Effector memory CD4-positive, alpha-beta T cell (primary cell): ENCODE measurements around the gene RTP1.
"Not testable (repeated sequence)": the region's sequence is repeated elsewhere in the genome, so short reads cannot be mapped to it uniquely, and the experiment has no call there.

Experiments used
- DNase-seq, 3 donors: peaks; one replicate each; pipeline ENCODE4 v3.0.0-alpha.2; 2020
- H3K27ac ChIP-seq: 2 replicates; pipeline ENCODE4 v1.7.0; 2013; ENCODE audit warnings: mild to moderate bottlenecking, low read length, moderate library complexity; ENCODE audit not compliant: insufficient read depth, poor library complexity, severe bottlenecking
- H3K27me3 ChIP-seq: replicated peaks from 2 replicates; pipeline ENCODE4 v1.7.0; 2013; ENCODE audit warnings: mild to moderate bottlenecking, low read length; ENCODE audit not compliant: insufficient read depth, control insufficient read depth, poor library complexity, severe bottlenecking
- H3K36me3 ChIP-seq: 2 replicates; pipeline ENCODE4 v1.7.0; 2013; ENCODE audit warnings: mild to moderate bottlenecking, low read length, moderate library complexity; ENCODE audit not compliant: control insufficient read depth, insufficient read depth
- H3K4me1 ChIP-seq: 2 replicates; pipeline ENCODE4 v1.7.0; 2013; ENCODE audit warnings: low read length, mild to moderate bottlenecking; ENCODE audit not compliant: control insufficient read depth, insufficient read depth, poor library complexity, severe bottlenecking
- H3K4me3 ChIP-seq: 2 replicates; pipeline ENCODE4 v1.7.0; 2013; ENCODE audit warnings: low read length, low read depth, mild to moderate bottlenecking; ENCODE audit not compliant: insufficient read depth, poor library complexity, severe bottlenecking
- H3K9me3 ChIP-seq: 2 replicates; pipeline ENCODE4 v1.7.0; 2013; ENCODE audit warnings: mild to moderate bottlenecking, low read length, moderate library complexity; ENCODE audit not compliant: control insufficient read depth
- total RNA-seq, 3 donors: gene quantifications; one replicate each; lab custom pipeline; 2026; lab: John Stamatoyannopoulos, UW

The RTP1 gene, protein sequence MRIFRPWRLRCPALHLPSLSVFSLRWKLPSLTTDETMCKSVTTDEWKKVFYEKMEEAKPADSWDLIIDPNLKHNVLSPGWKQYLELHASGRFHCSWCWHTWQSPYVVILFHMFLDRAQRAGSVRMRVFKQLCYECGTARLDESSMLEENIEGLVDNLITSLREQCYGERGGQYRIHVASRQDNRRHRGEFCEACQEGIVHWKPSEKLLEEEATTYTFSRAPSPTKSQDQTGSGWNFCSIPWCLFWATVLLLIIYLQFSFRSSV
- total RNA-seq, result 0 reads per million in 3 donors

DNA sequence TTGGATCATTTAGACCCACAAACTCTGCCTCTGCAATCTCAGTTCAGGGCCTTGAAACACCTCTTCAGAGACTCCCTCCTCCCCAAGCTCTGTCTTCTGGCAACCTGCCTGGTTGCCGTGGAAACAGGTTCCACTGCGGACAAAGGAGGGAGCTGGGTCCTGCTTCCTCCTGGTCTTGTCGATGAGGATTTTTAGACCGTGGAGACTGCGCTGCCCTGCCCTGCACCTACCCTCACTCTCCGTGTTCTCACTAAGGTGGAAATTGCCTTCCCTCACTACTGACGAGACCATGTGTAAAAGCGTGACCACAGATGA lies at the start of gene RTP1:
Gene RTP1 (plus strand): TSS at position 152 of the 315 bp plus-strand sequence. CDS start 30 bp downstream, at position 182.
- Histone ChIP-seq H3K9me3 (no peaks in the 10 kb centered on the region), H3K27ac (no peak within 1 kb of the TSS), H3K4me1 (no peaks in the 10 kb centered on the region), H3K4me3 (no peak within 1 kb of the TSS), H3K36me3 (no peaks in the 10 kb centered on the region), H3K27me3 (no peaks in the 10 kb centered on the region)
- DNase-seq, result no peak

DNA sequence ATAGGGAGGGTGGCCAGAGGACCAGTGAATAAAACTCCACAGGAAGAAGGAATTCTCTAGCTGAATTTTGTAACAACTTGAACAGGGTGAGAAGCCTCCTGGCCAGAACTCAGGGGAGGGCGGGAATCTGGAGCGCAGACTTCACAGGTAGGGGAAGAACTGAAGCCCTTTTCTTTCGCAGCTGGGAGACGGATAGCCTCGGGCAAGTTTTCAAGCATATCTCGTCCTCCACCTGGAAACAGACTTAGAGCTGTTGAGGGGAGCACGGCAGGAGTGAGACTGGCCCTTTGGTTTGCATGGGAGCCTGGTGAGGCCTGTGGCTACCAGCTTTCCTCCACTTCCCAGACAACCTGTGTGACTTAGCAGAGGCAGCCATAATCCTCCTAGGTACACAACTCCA lies 47.1 kb upstream of the RTP1 start:
- no peak for DNase-seq
- H3K4me3 ChIP-seq, result no peak overlapping the region
- H3K36me3 ChIP-seq, result no peaks in the 10 kb centered on the region
- no peaks in the 10 kb centered on the region for H3K9me3 ChIP-seq
- H3K4me1 ChIP-seq, result no peaks in the 10 kb centered on the region
- H3K27ac ChIP-seq, result no peak overlapping the region
- no peaks in the 10 kb centered on the region for H3K27me3 ChIP-seq

DNA sequence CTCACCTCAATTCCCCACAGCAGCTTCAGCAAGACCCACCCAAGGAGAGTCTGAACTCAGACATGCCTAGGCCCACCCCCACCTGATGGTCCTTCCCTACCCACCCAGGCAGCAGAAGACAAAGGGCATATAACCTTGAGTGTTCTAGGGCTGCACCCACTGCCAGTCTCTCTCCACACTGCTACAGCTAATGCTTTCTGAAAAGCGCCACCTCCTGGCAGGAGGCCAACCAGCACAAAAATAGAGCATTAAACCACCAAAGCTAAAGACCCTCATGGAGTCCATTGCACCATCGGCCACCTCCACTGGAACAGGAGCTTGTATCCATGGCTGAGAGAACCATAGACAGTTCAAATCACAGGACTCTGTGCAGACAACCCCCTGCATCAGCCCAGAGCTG lies 46.7 kb upstream of the RTP1 start:
- DNase-seq, result peak; percentile 27 to 55 (median 46)
- Histone ChIP-seq H3K4me3 (no peak overlapping the region), H3K4me1 (no peaks in the 10 kb centered on the region)

DNA sequence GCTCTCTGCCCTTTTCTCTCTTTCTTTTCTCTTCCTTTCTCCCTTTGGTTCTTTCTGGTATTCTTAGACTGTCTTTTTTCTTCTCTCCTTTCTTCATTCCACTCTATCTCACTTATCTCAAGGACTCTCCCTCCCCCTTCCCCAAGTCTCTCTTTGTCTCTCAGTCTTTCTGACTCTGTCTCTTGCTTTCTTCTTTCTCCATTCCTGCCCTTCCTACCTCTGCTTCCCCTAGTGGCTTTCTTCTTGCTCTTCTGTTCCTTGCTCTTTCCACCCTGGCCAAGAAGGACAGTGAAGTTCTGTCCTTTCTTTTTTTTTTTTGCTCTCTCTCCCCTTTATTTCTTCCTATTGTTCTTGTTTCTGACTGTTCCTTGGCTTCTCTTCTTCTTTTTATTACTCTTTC lies 35.7 kb upstream of the RTP1 start:
- Histone ChIP-seq H3K9me3 (no peaks in the 10 kb centered on the region), H3K4me1 (no peaks in the 10 kb centered on the region), H3K27ac (no peak overlapping the region), H3K4me3 (no peak overlapping the region), H3K36me3 (no peaks in the 10 kb centered on the region), H3K27me3 (no peaks in the 10 kb centered on the region)
- no peak for DNase-seq

More for the DNA sequence above, 46.7 kb upstream of the RTP1 start:
- Histone ChIP-seq H3K27ac (no peak overlapping the region), H3K9me3 (no peaks in the 10 kb centered on the region), H3K36me3 (no peaks in the 10 kb centered on the region), H3K27me3 (no peaks in the 10 kb centered on the region)

DNA sequence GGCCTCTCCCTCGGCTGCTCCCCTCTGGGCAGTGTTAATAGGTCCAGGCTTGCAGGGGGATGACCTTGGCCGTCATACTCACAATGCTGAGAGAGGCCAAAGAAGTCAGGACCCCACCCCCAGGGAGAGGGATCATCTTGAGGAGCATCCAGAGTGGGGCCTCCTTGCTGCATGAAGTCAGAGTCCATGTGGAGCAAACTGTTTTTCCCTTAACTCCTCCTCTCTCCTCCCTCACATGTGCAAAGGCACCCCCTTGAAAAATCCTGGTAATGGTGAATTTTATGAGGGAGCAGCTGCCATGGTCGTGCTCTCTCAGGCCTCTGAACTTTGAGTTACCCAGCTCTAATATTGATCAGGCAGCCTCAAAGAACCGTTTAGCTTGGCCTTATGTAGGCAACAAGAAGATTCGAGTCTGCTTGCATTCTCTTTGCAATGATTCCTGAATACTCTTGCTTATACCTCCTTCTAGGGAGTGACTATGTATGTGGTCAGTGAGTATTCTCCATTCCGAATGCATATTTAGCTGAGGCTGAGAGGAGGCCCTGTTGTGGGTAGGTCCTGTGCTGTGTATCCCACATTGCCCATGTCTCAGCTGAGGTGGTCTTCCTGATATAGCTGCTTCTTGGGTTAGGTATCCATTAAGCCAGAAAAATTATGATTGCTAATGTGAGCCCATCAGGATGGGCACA lies 34.9 kb upstream of the RTP1 start:
- H3K9me3 ChIP-seq, result no peaks in the 10 kb centered on the region
- H3K27me3 ChIP-seq, result no peaks in the 10 kb centered on the region
- H3K4me1 ChIP-seq, result no peaks in the 10 kb centered on the region
- no peaks in the 10 kb centered on the region for H3K36me3 ChIP-seq
- no peak overlapping the region for H3K4me3 ChIP-seq
- no peak overlapping the region for H3K27ac ChIP-seq
- no peak for DNase-seq

DNA sequence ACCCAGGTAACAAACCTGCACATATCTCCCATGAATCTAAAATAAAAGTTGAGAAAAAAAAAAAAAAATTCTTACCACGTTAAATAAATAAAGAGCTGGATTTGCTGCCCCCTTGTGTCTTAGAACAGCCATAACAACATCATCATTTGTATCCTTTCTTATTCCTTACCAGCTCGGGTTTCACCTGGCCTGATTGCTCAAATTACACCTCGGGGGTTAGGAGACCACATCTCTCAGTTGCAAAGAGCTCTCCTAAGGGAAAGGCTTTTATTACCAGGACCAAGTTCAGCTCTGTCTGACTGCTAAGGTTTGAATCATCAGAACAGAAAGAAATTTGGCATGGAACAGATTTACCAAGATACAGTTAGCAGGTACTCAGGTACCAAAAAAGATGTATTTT lies 32.1 kb upstream of the RTP1 start:
- no peaks in the 10 kb centered on the region for H3K9me3 ChIP-seq
- no peak overlapping the region for H3K27ac ChIP-seq
- DNase-seq, result peak in 1 of 3 donors; percentile 18
- no peak overlapping the region for H3K4me3 ChIP-seq
- H3K36me3 ChIP-seq, result no peaks in the 10 kb centered on the region
- no peaks in the 10 kb centered on the region for H3K27me3 ChIP-seq
- H3K4me1 ChIP-seq, result no peaks in the 10 kb centered on the region

DNA sequence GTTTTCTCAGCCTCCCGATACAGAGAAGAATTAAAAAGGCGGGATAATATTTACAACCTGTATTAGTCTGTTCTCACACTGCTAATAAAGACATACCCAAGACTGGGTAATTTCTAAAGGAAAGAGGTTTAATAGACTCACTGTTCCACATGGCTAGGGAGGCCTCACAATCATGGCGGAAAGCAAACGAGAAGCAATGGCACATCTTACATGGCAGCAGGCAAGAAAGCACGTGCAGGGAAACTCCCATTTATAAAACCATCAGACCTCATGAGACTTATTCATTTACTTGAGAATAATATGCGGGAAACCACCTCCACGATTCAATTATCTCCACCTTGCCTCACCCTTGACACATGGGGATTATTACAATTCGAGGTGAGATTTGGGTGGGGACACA lies 30.5 kb upstream of the RTP1 start:
- Histone ChIP-seq H3K4me3 (no peak overlapping the region), H3K36me3 (no peaks in the 10 kb centered on the region), H3K9me3 (no peaks in the 10 kb centered on the region), H3K27me3 (no peaks in the 10 kb centered on the region), H3K4me1 (no peaks in the 10 kb centered on the region), H3K27ac (no peak overlapping the region)
- no peak for DNase-seq

DNA sequence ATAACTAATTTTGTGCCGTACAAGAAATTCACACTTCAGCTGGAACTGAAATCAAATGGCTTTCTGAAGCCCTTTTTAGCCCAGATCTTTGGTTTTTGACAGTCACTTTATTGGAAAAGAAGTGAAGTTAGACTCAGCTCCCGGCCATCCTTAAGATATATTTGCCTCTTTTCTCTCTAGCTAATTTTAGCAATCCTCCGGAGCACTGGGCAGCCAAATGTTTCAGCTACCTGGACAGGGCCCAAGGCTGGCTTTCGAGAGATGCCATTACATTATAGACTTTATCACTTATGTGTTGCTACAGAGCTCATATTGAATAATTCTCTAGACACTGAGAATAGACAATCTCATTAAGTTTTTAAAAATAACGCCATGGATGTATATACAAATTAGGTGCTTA lies 29.5 kb upstream of the RTP1 start:
- no peaks in the 10 kb centered on the region for H3K36me3 ChIP-seq
- no peak overlapping the region for H3K27ac ChIP-seq
- H3K27me3 ChIP-seq, result no peaks in the 10 kb centered on the region
- H3K4me3 ChIP-seq, result no peak overlapping the region
- no peak for DNase-seq
- no peaks in the 10 kb centered on the region for H3K9me3 ChIP-seq
- H3K4me1 ChIP-seq, result no peaks in the 10 kb centered on the region

DNA sequence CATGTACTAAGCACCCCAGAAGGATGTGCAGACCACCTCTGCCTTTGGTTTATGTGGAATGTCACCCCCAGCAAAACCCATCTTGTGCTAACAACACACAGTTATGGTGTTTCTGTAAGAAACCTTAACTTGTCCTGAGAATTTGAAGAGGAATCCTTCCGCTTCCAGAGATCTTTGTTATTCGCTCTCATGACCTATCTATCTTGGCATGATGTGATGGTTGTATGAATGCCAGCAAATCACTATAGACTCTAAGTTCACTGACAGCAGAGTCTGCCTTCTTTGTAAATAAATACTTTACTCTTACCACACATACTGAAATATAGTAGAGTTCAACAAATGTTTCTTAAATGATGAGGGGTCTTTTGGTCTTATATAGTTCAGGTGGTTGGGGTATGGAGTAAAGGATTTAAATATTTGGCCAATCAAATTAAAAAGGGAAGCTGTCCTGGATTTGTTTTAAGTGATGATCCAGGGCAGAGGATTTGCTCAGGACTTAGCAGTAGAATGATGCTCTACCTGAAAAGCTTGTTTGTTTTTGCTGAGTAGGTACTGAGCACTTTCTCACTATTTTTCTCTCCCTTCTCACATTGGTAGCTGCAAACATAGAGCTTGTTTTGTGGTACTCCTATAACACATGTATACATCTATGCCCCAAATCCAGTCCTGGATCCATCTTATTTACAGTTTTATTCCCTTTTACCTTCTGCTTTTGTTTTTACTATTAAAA lies 27.9 kb upstream of the RTP1 start:
- no peak for DNase-seq
- no peak overlapping the region for H3K4me3 ChIP-seq
- H3K9me3 ChIP-seq, result no peaks in the 10 kb centered on the region
- H3K27me3 ChIP-seq, result no peaks in the 10 kb centered on the region
- no peak overlapping the region for H3K27ac ChIP-seq
- no peaks in the 10 kb centered on the region for H3K4me1 ChIP-seq
- no peaks in the 10 kb centered on the region for H3K36me3 ChIP-seq

DNA sequence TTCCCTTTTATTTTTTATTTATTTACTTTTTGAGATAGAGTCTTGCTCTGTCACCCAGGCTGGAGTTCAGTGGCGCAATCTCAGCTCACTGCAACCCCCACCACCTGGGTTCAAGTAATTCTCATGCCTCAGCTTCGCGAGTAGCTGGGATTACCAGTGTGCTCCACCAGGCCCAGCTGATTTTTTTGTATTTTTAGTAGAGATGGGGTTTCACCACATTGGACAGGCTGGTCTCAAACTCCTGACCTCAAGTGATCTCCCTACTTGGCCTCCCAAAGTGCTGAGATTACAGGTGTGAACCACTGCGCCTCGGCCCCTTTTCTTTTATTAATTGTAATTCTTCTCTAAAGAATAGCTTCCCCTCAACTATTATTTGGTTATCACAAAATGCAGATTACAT lies 26.4 kb upstream of the RTP1 start:
- H3K4me1 ChIP-seq, DNase-seq, H3K27ac ChIP-seq, H3K4me3 ChIP-seq, H3K27me3 ChIP-seq, H3K36me3 ChIP-seq, H3K9me3 ChIP-seq: not testable (repeated sequence)
